ENCODE measurements around the gene ZFAND2A.
"Not testable (repeated sequence)": the region's sequence is repeated elsewhere in the genome, so short reads cannot be mapped to it uniquely, and the experiment has no call there.

- TF ChIP-seq CTCF, POLR2A (IDR thresholded peaks at IDR 0.05): not testable (repeated sequence)
Observed at GRCh38 chr7:1116383-1117008, 43.5 kb downstream of the ZFAND2A start.
